NCI-H2171 (cell line): ENCODE measurements around the gene CPVL.

ENCODE experiments used
- DNase-seq: peaks from one replicate; lab custom pipeline; 2025; lab: John Stamatoyannopoulos, UW

CPVL gene

DNA sequence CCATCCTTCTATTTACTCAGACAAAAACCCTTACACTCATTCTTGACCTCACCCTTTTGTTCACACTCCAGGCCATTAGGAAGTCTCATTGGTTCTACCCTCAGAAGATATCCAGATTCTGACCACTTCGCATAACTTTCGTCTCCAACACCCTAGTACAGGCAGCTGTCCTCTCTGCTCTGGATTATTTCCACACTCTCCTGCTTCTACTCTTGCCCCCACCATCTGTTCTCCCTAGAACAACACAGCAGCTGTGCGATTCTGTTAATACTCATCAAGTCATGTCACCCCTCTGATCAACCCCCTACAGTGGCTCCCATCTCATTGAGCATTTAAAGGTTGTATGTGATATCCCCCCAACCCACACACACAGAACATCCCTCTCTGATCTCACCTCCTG is 172.7 kb downstream of the CPVL start:
- DNase-seq: peak; percentile 3

DNA sequence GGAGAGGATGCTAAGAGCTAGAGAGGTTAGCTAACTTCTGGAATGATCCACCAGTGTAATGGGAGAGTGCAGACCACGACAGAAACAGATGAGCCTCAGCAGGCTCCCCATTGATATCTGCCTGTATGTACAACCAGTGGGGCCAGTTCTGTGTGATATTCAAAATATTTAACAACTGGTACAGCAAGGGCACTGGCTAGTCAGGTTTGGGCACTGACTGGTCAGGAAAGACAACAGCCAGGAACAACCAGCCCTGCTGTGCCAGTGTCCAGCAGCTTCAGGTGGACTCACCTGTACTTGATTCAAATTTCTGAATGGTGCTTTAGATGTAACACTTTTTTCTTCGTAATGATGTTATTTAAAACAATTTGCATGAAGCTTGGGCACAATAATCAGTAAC is 182.3 kb downstream of the CPVL start:
- DNase-seq: no peak

DNA sequence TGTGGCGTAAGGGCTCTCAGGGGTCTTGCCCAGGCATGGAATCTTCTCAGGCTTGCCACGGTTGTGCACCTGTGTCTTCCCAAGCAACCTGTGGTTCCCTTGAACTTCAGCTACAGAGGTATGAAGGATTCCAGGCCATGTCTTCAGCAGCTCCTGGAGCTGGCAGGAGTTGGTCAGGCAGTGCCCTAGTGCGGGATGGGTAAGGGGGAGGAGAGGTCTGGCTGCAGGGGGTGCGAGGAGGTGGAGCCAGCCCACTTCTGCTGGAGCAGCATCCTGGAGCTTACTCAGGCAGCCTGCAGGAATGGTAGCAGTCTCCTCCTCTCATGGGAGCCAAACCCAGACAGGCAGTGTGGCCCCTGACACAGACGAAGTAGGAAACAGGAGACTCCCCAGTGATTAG is 184.4 kb downstream of the CPVL start:
- DNase-seq: no peak

DNA sequence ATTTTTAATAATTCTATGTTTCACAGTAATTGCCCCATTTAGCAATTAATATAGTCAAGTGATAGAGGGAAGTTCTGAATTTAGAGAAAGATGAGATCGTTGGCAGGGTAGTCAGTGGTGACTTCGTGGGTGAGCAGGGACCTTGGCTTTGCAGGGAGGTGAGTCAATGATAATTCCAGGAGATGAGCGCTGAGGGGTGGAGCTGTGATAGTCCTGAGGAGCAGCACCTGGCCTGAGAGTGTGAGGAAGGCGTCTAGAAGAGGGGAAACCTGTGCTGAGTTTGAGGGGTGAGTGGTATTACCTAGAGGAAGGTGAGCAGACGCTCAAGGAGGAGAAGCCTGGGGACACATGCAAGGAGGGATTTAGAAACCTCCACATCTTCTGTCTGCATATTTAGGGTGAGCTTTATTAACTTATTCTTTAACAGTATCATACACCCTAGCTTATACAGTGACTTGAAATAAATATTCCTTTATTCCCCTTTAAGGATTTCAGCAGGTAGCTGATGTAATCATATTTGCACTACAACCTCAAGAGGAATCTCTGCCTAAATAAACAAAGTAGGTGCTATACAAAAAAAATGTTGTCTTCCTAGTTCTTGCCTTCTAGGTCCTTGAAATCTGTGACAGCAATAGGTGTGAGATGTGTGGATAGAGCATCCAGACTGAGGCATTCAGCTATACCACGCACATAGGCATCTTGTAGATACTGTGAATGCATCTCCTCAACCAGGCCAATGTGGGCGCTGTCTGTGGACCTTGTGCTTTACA is 186.1 kb downstream of the CPVL start:
- DNase-seq: no peak

DNA sequence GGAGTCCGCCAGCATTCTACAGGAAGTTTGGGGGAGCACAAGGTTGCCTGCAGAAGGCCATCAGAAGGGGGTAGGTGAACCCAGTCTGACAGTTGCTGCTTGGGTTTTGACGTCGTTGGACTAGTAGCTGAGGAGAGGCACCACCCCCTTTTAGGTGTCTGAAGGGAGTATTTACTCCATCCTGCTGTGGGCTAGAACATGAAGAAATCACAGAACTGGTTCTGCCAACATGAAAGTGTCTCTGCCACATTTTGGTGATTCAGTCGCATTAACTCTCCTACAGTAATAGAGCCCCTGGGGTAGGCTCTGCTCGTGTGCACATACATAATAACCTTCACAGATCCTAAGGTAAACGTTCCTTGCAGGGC is 187.4 kb downstream of the CPVL start:
- no peak for DNase-seq

DNA sequence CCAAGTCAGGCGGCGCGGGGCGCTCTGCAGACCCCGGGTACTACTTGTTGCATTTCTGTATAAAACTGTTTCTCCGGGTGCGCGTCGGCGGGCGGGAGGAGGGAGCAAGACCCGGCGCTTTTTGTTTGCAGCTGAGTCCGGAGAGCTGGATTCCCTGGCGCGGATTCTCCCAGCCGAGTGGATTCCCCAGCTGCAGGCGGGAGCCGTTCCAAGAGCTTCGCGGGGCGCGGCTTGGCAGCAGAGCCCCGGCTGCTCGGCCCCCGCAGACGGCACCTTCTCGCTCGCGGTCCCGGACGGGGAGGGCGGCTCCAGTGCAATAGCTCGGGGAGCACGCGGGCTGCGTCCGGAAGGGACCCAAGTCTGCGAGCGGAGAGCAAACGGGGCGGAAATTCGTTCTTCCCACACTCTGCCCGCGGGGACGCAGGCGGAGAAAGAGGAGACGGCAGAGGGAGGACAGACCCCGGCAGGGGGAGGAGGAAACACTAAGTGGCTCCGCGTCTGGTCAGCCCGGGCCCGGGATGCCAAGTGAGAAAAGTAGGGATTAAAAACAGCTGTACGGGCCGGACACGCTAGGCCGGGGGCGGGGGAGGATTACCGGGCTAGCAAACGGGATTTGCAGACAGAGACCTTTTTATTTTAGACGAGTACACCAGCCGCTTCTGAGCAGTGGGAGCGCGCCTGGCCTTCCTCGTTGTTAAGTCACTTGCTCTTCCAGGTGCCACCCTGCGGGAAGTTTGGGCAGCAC is 187.9 kb downstream of the CPVL start, which contains the start of gene TRIL:
TSS of gene TRIL (minus strand) at position 96 of the 745 bp plus-strand sequence. CDS start 284 bp downstream, outside the sequence.
- DNase-seq: no peak

DNA sequence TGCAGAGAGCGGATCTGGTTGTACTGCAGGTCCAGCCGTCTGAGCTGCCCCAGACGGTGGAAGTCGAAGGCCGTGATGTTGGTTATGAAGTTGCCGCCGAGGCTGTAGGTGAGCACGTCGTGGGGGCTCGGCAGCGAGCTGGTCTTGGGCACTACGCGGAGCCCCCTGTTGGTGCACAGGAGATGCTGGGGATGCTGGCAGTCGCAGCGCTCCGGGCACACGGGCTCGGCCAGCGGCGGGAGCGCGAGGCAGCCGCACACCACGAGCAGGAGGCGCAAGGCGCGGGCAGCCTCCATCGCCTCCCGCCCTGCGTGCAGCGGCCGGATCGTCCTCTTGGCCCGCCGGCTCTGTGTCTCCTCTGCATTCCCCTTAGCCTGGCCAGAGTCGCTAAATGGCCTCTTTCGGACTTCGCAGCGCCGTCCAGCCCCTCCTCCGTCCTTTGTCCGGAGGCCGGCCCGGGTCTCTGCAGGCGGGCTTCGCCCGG is 188.5 kb downstream of the CPVL start:
- no peak for DNase-seq

DNA sequence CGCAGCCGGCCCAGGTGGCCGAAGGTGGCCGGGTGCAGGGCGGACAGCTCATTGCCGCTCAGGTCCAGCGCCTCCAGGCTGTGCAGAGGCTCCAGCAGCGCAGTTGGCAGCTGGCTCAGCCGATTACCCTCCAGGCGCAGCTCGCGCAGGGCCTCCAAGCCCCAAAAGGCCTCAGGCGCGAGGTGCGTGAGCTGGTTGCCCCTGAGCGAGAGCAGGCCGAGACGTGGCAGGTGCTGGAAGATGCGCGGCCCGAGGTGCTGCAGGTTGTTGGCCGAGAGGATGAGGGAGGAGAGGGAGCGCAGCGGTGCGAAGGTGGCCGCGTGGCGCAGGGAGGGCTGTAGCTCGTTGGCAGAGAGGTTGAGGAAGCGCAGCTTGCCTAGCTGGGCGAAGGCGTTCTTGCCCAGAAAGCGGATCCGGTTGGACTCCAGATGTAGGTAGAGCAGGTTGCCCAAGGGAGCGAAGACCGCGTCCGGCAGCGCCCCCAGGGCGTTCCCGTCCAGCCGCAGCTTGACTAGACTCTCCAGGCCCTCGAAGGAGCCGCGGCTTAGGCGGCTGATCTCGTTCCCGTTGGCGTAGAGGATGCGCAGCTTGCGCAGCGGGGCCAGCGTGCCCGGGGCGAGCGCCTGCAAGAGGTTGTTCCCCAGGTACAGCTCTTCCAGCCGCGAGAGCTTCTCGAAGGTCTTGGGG is 189.1 kb downstream of the CPVL start:
- DNase-seq: peak; percentile 4

DNA sequence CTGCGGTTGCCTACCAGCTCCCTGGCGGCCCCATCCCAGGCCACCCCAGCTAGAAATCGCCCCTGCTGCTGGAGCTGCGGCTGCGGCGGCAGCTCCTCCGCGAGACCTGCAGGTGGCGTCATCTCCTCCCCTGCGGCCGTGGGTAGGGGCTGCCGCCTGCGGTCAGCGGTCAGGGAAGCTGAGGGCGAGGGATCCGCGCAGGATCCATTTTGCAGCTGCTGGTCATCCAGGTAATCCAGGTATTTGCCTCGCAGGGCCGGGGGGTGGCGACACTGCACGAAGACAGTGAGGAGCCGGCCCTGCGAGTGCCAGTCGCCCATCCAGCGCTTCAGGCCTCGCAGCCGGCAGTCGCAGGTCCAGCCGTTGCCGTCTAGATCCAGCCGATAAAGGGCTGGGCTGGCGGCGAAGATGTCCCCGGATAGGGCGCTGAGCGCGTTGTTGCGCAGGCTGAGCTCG is 189.7 kb downstream of the CPVL start:
- DNase-seq: peak; percentile 46

DNA sequence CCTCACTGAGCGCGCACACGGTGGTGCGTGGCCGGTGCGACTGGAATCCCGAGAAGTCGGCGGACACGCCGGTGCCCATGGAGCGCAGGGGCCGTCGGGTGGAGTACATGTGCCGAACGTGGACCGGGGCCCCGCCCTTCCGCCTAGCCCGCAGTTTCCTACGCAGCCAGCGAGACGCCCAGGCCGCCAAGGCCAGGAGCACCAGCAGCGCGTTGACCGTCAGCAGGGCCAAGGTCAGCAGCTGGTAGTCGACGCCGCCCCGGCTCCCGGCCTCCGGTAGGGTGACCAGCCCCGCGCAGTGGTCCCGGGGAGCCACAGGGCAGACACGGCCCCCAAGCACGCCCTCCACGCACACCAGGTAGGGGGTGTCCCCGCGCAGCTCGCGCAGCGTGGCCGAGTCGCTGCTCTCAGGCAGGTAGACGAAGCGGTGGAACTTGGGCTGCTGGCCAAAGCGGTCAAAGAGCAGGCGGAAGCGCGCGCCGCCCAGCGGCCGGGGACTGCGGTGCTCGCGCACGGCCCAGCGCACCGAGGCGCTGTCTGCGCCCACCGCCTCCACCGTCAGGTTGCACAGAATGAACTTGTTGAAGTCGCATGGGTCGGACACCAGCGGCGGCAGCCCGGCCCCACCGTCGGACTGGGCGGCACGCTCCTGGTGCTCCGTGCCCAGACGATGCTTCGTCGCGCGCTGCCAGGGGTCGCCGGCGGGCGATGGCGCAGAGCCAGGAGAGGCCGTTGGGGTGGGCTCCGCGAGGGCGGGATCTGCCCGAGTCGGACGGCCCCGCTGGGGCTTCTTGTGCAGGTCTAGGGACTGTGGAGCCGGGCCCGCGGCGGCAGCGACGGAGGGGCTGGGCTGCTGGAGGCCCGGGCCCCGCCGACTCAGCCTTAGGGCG is 190.4 kb downstream of the CPVL start:
- peak; percentile 64 for DNase-seq

DNA sequence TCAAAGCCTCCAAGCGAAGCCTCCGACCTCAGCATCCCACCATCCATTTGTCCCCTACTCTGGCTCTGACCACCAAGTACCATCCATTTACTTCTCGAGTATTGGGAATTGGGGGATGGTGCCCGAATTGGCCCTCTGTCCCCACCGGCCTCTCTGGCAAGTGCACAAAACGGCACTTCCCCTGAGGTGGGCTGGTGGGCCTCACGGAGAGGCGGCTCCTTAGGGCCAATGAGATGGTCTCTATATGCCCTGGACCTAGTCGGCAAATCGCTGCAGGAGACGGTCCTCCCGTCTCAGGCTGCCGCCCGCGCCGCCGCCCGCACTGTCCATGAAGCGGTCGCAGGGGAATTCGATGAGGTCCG is 191.0 kb downstream of the CPVL start:
- DNase-seq: no peak

DNA sequence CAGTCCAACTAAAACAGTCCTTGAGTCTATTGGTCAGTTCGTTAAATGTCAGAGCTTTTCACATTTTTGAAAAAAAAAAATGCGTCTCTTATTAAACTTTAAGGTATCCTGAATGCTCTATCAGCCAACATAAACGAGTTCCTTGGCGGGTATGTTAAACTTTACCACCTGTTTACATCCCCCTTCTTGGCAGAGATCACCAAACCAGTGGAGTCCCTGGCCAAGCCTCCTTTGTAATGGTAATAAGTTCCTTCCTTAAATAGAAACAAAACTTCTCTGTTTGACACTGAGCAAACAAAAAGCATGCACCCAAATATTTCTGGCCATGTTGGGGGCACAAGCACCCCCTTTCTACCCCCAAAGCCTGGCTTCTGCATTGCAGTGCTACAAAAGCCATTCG is 191.4 kb downstream of the CPVL start:
- DNase-seq: no peak

DNA sequence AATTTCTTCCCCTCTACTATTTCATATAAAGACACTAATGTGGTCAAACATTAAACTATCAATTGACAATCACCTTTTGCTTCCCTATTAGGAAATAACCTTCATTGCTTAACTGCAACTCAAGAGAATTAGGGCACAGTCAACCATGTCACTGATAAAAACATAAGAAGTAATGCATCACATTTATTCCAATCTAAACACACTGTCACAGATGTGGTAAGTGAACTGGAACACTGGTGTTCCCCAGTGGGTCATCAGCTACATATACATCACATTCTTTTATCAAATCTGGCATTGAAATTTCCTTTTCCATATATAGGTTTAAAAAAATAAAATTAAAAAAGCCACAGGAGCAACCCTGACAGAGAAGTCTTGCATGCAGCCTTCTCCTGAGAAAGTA is 191.9 kb downstream of the CPVL start:
- no peak for DNase-seq

DNA sequence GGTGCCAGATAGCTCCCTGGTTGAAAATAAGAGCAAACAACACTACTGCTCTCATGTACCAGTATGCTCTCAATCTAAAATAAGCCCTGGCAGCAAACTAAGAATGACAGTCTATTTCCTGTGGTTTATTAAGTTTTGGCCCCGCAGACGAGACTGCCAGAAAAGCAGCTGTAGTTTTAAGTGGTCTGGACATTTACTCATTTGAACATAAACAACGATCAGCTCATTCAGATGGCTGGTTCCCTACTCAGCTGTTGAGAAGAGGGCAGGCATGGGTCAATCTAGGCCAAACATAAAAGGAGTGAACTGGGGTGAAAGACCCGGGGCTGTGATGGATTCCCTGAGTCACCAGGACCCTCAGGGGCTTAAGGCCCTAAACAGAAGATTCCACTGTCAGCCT is 192.7 kb downstream of the CPVL start:
- no peak for DNase-seq
